Loucy (cell line): ENCODE measurements around the gene TXN.

Experiments used
- H2AFZ ChIP-seq: fragments of 200-600 bp; sonication (generic); 2 replicates; pipeline ENCODE4 v1.6.0; 2016; ENCODE audit warnings: antibody characterized with exemption, mild to moderate bottlenecking, low read length, moderate library complexity
- H3F3A ChIP-seq: fragments of 200-600 bp; 2 replicates; pipeline ENCODE4 v1.6.0; 2016; ENCODE audit warnings: antibody characterized with exemption, low read depth, mild to moderate bottlenecking
- H3K27me3 ChIP-seq: fragments of 200-600 bp; sonication (generic); 2 replicates; pipeline ENCODE4 v1.6.1; 2014; ENCODE audit warnings: low read length, mild to moderate bottlenecking; ENCODE audit not compliant: insufficient read depth, poor library complexity, severe bottlenecking
- H3K36me3 ChIP-seq: fragments of 200-600 bp; sonication (generic); 2 replicates; pipeline ENCODE4 v1.6.1; 2016; ENCODE audit warnings: low read length; ENCODE audit not compliant: insufficient read depth
- H3K4me1 ChIP-seq: fragments of 200-600 bp; sonication (generic); 2 replicates; pipeline ENCODE4 v1.5.1; 2014; ENCODE audit warnings: low read length, mild to moderate bottlenecking; ENCODE audit not compliant: insufficient read depth, poor library complexity, severe bottlenecking
- H3K4me2 ChIP-seq: fragments of 200-600 bp; sonication (generic); 2 replicates; pipeline ENCODE4 v1.6.0; 2014; ENCODE audit warnings: antibody characterized with exemption, low read length, low read depth, mild to moderate bottlenecking; ENCODE audit not compliant: poor library complexity, severe bottlenecking
- H3K4me3 ChIP-seq: fragments of 200-600 bp; sonication (generic); 2 replicates; pipeline ENCODE4 v1.5.1; 2014; ENCODE audit warnings: low read length, mild to moderate bottlenecking, mixed read lengths; ENCODE audit not compliant: poor library complexity, severe bottlenecking
- H3K79me2 ChIP-seq: fragments of 200-600 bp; sonication (generic); 2 replicates; pipeline ENCODE4 v1.6.1; 2014; ENCODE audit warnings: low read length; ENCODE audit not compliant: insufficient read depth
- H3K9ac ChIP-seq: fragments of 200-600 bp; sonication (generic); 2 replicates; pipeline ENCODE4 v1.6.0; 2014; ENCODE audit warnings: mild to moderate bottlenecking, low read depth, low read length, moderate library complexity; ENCODE audit not compliant: poor library complexity, severe bottlenecking
- H3K9me2 ChIP-seq: fragments of 200-600 bp; sonication (generic); replicated peaks from 2 replicates; pipeline ENCODE4 v1.6.1; 2016; ENCODE audit warnings: low read depth, low read length, mixed read lengths
- H3K9me3 ChIP-seq: fragments of 200-600 bp; sonication (generic); 2 replicates; pipeline ENCODE4 v1.6.1; 2014; ENCODE audit warnings: mild to moderate bottlenecking, antibody characterized with exemption, low read length, low read depth; ENCODE audit not compliant: insufficient read depth
- H4K20me1 ChIP-seq: fragments of 200-600 bp; sonication (generic); 2 replicates; pipeline ENCODE4 v1.6.0; 2014; ENCODE audit warnings: antibody characterized with exemption, low read length, mild to moderate bottlenecking; ENCODE audit not compliant: insufficient read depth, poor library complexity, severe bottlenecking
- EZH2phosphoT487 ChIP-seq: fragments of 200-600 bp; IDR thresholded peaks from 2 replicates; pipeline ENCODE4 v1.6.1; 2018; ENCODE audit warnings: antibody characterized with exemption, mild to moderate bottlenecking, moderate library complexity, borderline replicate concordance
- TF ChIP-seq, protein P1 (sequence below): fragments of 200-600 bp; sonication (generic); conservative IDR thresholded peaks from 2 replicates; pipeline ENCODE4 v1.5.1; 2014; ENCODE audit warnings: mild to moderate bottlenecking, antibody characterized with exemption, low read length

Gene TXN

DNA sequence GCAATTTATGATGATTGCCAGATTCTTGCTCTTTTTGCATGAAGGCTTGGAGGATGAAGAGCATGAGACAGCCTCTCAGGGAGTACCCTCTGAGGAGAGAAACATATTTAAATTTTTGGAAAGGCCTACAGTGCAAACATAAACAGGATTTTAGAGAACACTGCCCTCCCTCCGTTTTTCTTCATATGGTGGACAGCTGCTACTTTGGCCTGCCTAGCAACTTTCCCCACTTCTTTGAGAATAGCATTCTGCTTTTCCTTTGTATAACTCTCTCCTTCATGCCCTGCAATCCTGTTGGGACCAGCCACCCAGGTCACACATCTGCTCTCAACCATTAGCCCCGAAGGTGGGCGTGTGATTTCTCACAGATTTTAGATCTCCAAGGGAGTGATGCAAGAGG is 20.5 kb upstream of the TXN start:
- Histone ChIP-seq H3K4me1 (no peaks in the 10 kb centered on the region), H3K36me3 (no peaks in the 10 kb centered on the region), H3K9ac (no peak overlapping the region), H3K9me2 (no peaks in the 10 kb centered on the region), H3K27me3 (no peaks in the 10 kb centered on the region), H3K4me2 (no peak overlapping the region), H3F3A (no peaks in the 10 kb centered on the region), H4K20me1 (no peaks in the 10 kb centered on the region), H2AFZ (no peak overlapping the region), H3K4me3 (no peak overlapping the region), H3K9me3 (no peaks in the 10 kb centered on the region), H3K79me2 (no peaks in the 10 kb centered on the region)
- TF ChIP-seq EZH2phosphoT487: no peak
- TF ChIP-seq, protein P1, sequence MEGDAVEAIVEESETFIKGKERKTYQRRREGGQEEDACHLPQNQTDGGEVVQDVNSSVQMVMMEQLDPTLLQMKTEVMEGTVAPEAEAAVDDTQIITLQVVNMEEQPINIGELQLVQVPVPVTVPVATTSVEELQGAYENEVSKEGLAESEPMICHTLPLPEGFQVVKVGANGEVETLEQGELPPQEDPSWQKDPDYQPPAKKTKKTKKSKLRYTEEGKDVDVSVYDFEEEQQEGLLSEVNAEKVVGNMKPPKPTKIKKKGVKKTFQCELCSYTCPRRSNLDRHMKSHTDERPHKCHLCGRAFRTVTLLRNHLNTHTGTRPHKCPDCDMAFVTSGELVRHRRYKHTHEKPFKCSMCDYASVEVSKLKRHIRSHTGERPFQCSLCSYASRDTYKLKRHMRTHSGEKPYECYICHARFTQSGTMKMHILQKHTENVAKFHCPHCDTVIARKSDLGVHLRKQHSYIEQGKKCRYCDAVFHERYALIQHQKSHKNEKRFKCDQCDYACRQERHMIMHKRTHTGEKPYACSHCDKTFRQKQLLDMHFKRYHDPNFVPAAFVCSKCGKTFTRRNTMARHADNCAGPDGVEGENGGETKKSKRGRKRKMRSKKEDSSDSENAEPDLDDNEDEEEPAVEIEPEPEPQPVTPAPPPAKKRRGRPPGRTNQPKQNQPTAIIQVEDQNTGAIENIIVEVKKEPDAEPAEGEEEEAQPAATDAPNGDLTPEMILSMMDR: no peak

DNA sequence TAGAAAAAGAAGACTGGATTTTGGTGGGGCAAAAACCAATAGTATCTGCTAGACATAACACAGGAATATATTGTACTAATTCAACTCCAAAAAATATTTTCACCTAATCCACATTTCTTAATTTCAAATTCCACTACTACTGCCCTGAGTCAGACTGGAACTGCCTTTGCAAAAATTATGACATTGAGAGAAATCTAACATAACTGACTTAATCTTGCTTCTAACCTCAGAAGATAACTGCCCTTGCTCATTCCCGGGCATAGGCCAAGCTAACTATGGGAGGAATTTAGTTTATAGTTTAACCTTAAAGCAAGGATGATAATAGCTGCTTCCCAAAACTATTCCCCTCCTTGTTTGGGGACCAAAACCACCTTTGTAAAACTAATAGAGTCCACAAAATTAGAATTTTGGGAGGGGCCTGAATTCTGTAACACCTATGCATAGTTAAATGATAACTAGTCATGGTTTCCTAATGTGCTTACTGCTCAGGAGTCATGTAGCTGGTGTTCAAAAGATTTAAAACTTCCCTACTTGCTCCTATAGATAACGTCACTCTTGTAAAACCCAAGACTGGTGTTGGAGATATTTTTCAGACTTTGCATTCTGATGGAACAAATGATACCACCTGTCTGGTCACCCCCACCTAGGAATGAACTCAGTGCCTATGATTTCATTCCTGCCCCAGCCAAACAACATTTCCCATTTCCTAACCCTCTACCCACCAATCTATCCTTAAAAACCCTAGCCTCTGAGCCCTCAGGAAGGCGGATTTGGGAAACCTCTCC is 14.1 kb upstream of the TXN start:
- Histone ChIP-seq H3K9ac (no peak overlapping the region), H3K9me2 (no peaks in the 10 kb centered on the region), H3K27me3 (no peaks in the 10 kb centered on the region), H3K4me3 (no peak overlapping the region), H2AFZ (no peak overlapping the region), H3F3A (no peaks in the 10 kb centered on the region), H3K9me3 (no peaks in the 10 kb centered on the region), H3K79me2 (no peaks in the 10 kb centered on the region), H3K36me3 (no peaks in the 10 kb centered on the region), H3K4me2 (no peak overlapping the region), H4K20me1 (no peaks in the 10 kb centered on the region), H3K4me1 (no peaks in the 10 kb centered on the region)
- TF ChIP-seq EZH2phosphoT487: no peak
- TF ChIP-seq, protein P1: no peak

DNA sequence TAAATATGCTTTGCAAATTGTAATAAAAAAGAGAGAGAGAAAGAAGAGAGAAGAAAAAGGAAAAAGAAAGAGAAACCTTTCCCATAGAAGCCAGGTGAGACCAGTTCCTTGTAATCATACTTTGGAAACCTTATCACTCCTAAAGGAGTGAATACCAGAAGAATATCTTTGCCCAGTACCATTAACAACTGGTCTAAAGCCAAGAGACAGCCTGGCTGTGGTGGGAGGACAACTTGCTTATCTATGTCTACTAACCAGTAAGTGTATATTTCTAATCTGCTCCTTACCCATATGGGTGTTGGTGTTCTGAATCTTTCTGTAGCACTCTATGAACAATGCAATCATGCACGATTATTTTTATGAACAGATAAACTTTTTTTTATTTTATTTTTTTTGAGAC is 10.5 kb upstream of the TXN start:
- no peaks in the 10 kb centered on the region for H4K20me1 ChIP-seq
- no peaks in the 10 kb centered on the region for H3K4me1 ChIP-seq
- H3K4me3 ChIP-seq: no peak overlapping the region
- no peaks in the 10 kb centered on the region for H3K27me3 ChIP-seq
- H3K79me2 ChIP-seq: no peaks in the 10 kb centered on the region
- H2AFZ ChIP-seq: no peak overlapping the region
- no peaks in the 10 kb centered on the region for H3K9me2 ChIP-seq
- no peak overlapping the region for H3K4me2 ChIP-seq
- H3K9ac ChIP-seq: no peak overlapping the region
- H3K9me3 ChIP-seq: no peaks in the 10 kb centered on the region
- H3K36me3 ChIP-seq: no peaks in the 10 kb centered on the region
- no peak for TF ChIP-seq EZH2phosphoT487
- TF ChIP-seq, protein P1: no peak
- no peaks in the 10 kb centered on the region for H3F3A ChIP-seq
